Left ventricle myocardium inferior (tissue), 1 donor: Measurements from ENCODE around the gene EXOC2. TPM values are rescaled to one million over a fixed set of nuclear protein-coding genes. Genes with fewer than 3 reads are reported as not detected.

Experiments
- DNase-seq: peaks from one replicate; pipeline ENCODE4 v3.0.0-alpha.2; 2020
- H3K27ac ChIP-seq: fragments of 200-600 bp; replicated peaks from 2 replicates; pipeline ENCODE4 v1.8.0; 2021
- H3K27me3 ChIP-seq: fragments of 200-600 bp; 2 replicates; pipeline ENCODE4 v1.8.0; 2021; ENCODE audit warnings: low read depth
- H3K36me3 ChIP-seq: fragments of 200-600 bp; 2 replicates; pipeline ENCODE4 v1.8.0; 2021
- H3K4me1 ChIP-seq: fragments of 200-600 bp; 2 replicates; pipeline ENCODE4 v1.8.0; 2021
- H3K4me3 ChIP-seq: fragments of 200-600 bp; 2 replicates; pipeline ENCODE4 v1.8.0; 2021; ENCODE audit warnings: mild to moderate bottlenecking, moderate library complexity
- H3K9me3 ChIP-seq: fragments of 200-600 bp; replicated peaks from 2 replicates; pipeline ENCODE4 v1.8.0; 2021
- CTCF ChIP-seq: fragments of 200-600 bp; IDR thresholded peaks from 2 replicates; pipeline ENCODE4 v1.8.0; 2021; ENCODE audit warnings: antibody characterized with exemption, mild to moderate bottlenecking, borderline replicate concordance
- intact Hi-C: fragments of 100-400 bp; cut with micrococcal nuclease; formaldehyde crosslinking; loops from one replicate; pipeline ENCODE4 v1.11.0; 2022
- total RNA-seq: library from RNA; stranded (reverse); fragmentation: NEBNext Ultra II Directional; extraction: Animal tissue kit (Norgen Biotek cat#: 25700); gene quantifications from one replicate; pipeline ENCODE4 v1.2.1, GENCODE V29; 2021
- donor health status: DM: no; HTN: yes; CAD: no; lungs with severe emphysema.

The EXOC2 gene
- total RNA-seq, 1 donor from 2014 or later: 15.6 TPM

- Histone ChIP-seq H3K27me3 (no peaks in the 10 kb centered on the region), H3K9me3 (no peaks in the 10 kb centered on the region), H3K4me1 (no peaks in the 10 kb centered on the region), H3K36me3 (peaks cover 27% of the 10 kb centered on the region), H3K4me3 (no peak overlapping the region), H3K27ac (no peak overlapping the region)
- DNase-seq: no peak
- intact Hi-C loops: no loop called here
- TF ChIP-seq CTCF: no peak
Observed at GRCh38 chr6:617456-618100, 75.4 kb downstream of the EXOC2 start.

GRCh38 chr6:613981-614380 lies 79.0 kb downstream of the EXOC2 start:
- H3K36me3 ChIP-seq: peaks cover 33% of the 10 kb centered on the region
- no peak overlapping the region for H3K4me3 ChIP-seq
- H3K27me3 ChIP-seq: no peaks in the 10 kb centered on the region
- TF ChIP-seq CTCF: no peak
- DNase-seq: no peak
- no peak overlapping the region for H3K27ac ChIP-seq
- no peaks in the 10 kb centered on the region for H3K9me3 ChIP-seq
- intact Hi-C loops: no loop called here
- H3K4me1 ChIP-seq: peaks cover 6% of the 10 kb centered on the region

- no peak for TF ChIP-seq CTCF
- no peak for DNase-seq
- no peak overlapping the region for H3K27ac ChIP-seq
- H3K36me3 ChIP-seq: peaks cover 32% of the 10 kb centered on the region
- no peak overlapping the region for H3K4me3 ChIP-seq
- no peaks in the 10 kb centered on the region for H3K9me3 ChIP-seq
- intact Hi-C loops: no loop called here
- peaks cover 6% of the 10 kb centered on the region for H3K4me1 ChIP-seq
- H3K27me3 ChIP-seq: no peaks in the 10 kb centered on the region
Observed at GRCh38 chr6:611928-612327, 81.0 kb downstream of the EXOC2 start.

- no peak for DNase-seq
- H3K4me3 ChIP-seq: no peak overlapping the region
- no peaks in the 10 kb centered on the region for H3K9me3 ChIP-seq
- H3K4me1 ChIP-seq: peaks cover 6% of the 10 kb centered on the region
- no peak overlapping the region for H3K27ac ChIP-seq
- intact Hi-C loops: no loop called here
- no peaks in the 10 kb centered on the region for H3K27me3 ChIP-seq
- no peak for TF ChIP-seq CTCF
- H3K36me3 ChIP-seq: peaks cover 34% of the 10 kb centered on the region
Observed at GRCh38 chr6:610882-611281, 82.1 kb downstream of the EXOC2 start.

- intact Hi-C loops: no loop called here
- peaks cover 6% of the 10 kb centered on the region for H3K4me1 ChIP-seq
- H3K27me3 ChIP-seq: no peaks in the 10 kb centered on the region
- no peak overlapping the region for H3K4me3 ChIP-seq
- H3K36me3 ChIP-seq: peaks cover 32% of the 10 kb centered on the region
- no peak for DNase-seq
- H3K27ac ChIP-seq: no peak overlapping the region
- no peak for TF ChIP-seq CTCF
- H3K9me3 ChIP-seq: no peaks in the 10 kb centered on the region
Observed at GRCh38 chr6:609905-610304, 83.0 kb downstream of the EXOC2 start.
